HepG2 (cell line): ENCODE measurements around the gene SPG7. TPM values are rescaled to one million over a fixed set of nuclear protein-coding genes. Genes with fewer than 3 reads are reported as not detected.

Experiments used
- ARNT2 ChIP-seq: sonication (generic); formaldehyde crosslinking; IDR thresholded peaks from 2 replicates; pipeline ENCODE4 v1.8.0; 2022; ENCODE audit warnings: mild to moderate bottlenecking, low read depth, missing genetic modification reagents, moderate library complexity
- DMTF1 ChIP-seq: sonication (generic); formaldehyde crosslinking; IDR thresholded peaks from 2 replicates; pipeline ENCODE4 v1.4.0; 2020; ENCODE audit warnings: mild to moderate bottlenecking, missing genetic modification reagents
- MYC ChIP-seq: sonication (generic); formaldehyde crosslinking; IDR thresholded peaks from 2 replicates; pipeline ENCODE4 v1.9.0; 2021; ENCODE audit warnings: missing genetic modification reagents, borderline replicate concordance
- NR1H2 ChIP-seq: sonication (generic); formaldehyde crosslinking; IDR thresholded peaks from 2 replicates; pipeline ENCODE4 v1.8.1; 2022; ENCODE audit warnings: low read depth, missing genetic modification reagents, borderline replicate concordance
- PPARG ChIP-seq: conservative IDR thresholded peaks from 2 replicates; pipeline ENCODE4 v1.6.1; 2016; ENCODE audit warnings: missing biosample characterization, missing genetic modification reagents
- ZBTB49 ChIP-seq: sonication (generic); formaldehyde crosslinking; IDR thresholded peaks from 2 replicates; pipeline ENCODE4 v1.4.0; 2020; ENCODE audit warnings: missing genetic modification reagents, borderline replicate concordance
- ZNF451 ChIP-seq: sonication (generic); formaldehyde crosslinking; IDR thresholded peaks from 2 replicates; pipeline ENCODE4 v1.5.0; 2020; ENCODE audit warnings: mild to moderate bottlenecking, missing genetic modification reagents
- ZNF549 ChIP-seq: sonication (generic); formaldehyde crosslinking; IDR thresholded peaks from 2 replicates; pipeline ENCODE4 v1.5.0; 2020; ENCODE audit warnings: missing genetic modification reagents
- polyA plus RNA-seq, 8 experiments: library from polyadenylated mRNA; depleted of rRNA in 3 of 8; stranded (reverse) in 7 of 8; unstranded in 1 of 8; fragments of >200 nt; fragmentation: Illumina TruSeq in 4 of 8; extraction: Trizol in 4 of 8; gene quantifications; 2 replicates each; pipeline versions ENCODE4 v1.2.1 to v1.2.3, GENCODE V29; 2011 to 2016; ENCODE audit warnings: low read depth in 4 of 8, missing spikeins in 1 of 8, mixed read lengths in 1 of 8; ENCODE audit not compliant: insufficient read depth in 1 of 8
- total RNA-seq, 5 experiments: library from RNA; depleted of rRNA; stranded (reverse); fragments of >200 nt; fragmentation: Illumina TruSeq; extraction: Trizol; gene quantifications; 2 replicates each; pipeline ENCODE4 v1.2.3, GENCODE V29; 2016; ENCODE audit warnings: low read depth in 1 of 5
- TF ChIP-seq, protein P1 (sequence below): sonication (generic); formaldehyde crosslinking; IDR thresholded peaks from 2 replicates; pipeline ENCODE4 v1.5.0; 2020; ENCODE audit warnings: missing genetic modification reagents, mild to moderate bottlenecking, borderline replicate concordance
- TF ChIP-seq, protein P2 (sequence below): sonication (generic); formaldehyde crosslinking; IDR thresholded peaks from 2 replicates; pipeline ENCODE4 v1.4.0; 2020; ENCODE audit warnings: missing genetic modification reagents

Gene SPG7
- total and polyA plus RNA-seq, 2 of the 13 experiments (the other 11 are each of a cell fraction or from before 2014, with no cell fraction given) = 66.0 to 136 TPM

- TF ChIP-seq PPARG = peak; percentile 71
- TF ChIP-seq DMTF1 = no peak
- TF ChIP-seq MYC (CRISPR knock-in tag) = peak; percentile 96
- peak; percentile 68; the same call in 1 of the 2 replicates for TF ChIP-seq ARNT2 (CRISPR knock-in tag)
- TF ChIP-seq ZBTB49 = peak; percentile 35; the same call in 1 of the 2 replicates
- TF ChIP-seq, protein P1, sequence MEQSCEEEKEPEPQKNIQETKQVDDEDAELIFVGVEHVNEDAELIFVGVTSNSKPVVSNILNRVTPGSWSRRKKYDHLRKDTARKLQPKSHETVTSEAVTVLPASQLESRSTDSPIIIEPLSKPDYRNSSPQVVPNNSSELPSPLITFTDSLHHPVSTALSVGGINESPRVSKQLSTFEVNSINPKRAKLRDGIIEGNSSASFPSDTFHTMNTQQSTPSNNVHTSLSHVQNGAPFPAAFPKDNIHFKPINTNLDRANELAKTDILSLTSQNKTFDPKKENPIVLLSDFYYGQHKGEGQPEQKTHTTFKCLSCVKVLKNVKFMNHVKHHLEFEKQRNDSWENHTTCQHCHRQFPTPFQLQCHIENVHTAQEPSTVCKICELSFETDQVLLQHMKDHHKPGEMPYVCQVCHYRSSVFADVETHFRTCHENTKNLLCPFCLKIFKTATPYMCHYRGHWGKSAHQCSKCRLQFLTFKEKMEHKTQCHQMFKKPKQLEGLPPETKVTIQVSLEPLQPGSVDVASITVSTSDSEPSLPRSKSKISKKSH (CRISPR knock-in tag) = peak; percentile 84; the same call in 1 of the 2 replicates
- TF ChIP-seq ZNF549 = no peak
- TF ChIP-seq, protein P2, sequence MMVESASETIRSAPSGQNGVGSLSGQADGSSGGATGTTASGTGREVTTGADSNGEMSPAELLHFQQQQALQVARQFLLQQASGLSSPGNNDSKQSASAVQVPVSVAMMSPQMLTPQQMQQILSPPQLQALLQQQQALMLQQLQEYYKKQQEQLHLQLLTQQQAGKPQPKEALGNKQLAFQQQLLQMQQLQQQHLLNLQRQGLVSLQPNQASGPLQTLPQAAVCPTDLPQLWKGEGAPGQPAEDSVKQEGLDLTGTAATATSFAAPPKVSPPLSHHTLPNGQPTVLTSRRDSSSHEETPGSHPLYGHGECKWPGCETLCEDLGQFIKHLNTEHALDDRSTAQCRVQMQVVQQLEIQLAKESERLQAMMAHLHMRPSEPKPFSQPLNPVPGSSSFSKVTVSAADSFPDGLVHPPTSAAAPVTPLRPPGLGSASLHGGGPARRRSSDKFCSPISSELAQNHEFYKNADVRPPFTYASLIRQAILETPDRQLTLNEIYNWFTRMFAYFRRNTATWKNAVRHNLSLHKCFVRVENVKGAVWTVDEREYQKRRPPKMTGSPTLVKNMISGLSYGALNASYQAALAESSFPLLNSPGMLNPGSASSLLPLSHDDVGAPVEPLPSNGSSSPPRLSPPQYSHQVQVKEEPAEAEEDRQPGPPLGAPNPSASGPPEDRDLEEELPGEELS (CRISPR knock-in tag) = peak; percentile 42; the same call in 1 of the 2 replicates
- peak; percentile 88 for TF ChIP-seq NR1H2 (CRISPR knock-in tag)
- 0 out of 2 replicates have a peak, but pooled peaks have one; percentile 41 for TF ChIP-seq ZNF451 (CRISPR knock-in tag)
Observed at GRCh38 chr16:89572485-89573205, 64.4 kb downstream of the SPG7 start (continued).
